Uterus (tissue), 4 donors: ENCODE results near the gene GLYR1. TPM values are rescaled to one million over a fixed set of nuclear protein-coding genes. Genes with fewer than 3 reads are reported as not detected.

Source experiments
- DNase-seq, 2 donors: peaks; one replicate each; pipeline ENCODE4 v3.0.0-alpha.2; 2019 to 2020
- H3K27ac ChIP-seq, 2 donors: fragments of 200-600 bp; sonication (generic); 1 replicate in 1 of 2; 2 replicates in 1 of 2; pipeline ENCODE4 v1.5.1; 2016 to 2018
- H3K27me3 ChIP-seq, 2 donors: fragments of 200-600 bp; sonication (generic); one replicate each; pipeline ENCODE4 v1.5.1; 2018 to 2019; ENCODE audit warnings: control low read depth in 1 of 2
- H3K36me3 ChIP-seq, 2 donors: fragments of 200-600 bp; sonication (generic); one replicate each; pipeline ENCODE4 v1.5.1; 2019; ENCODE audit warnings: control low read depth in 1 of 2
- H3K4me1 ChIP-seq, 2 donors: fragments of 200-600 bp; sonication (generic); one replicate each; pipeline ENCODE4 v1.5.1; 2018 to 2019; ENCODE audit warnings: control low read depth in 1 of 2
- H3K4me3 ChIP-seq, 2 donors: fragments of 200-600 bp; sonication (generic); 1 replicate in 1 of 2; 2 replicates in 1 of 2; pipeline ENCODE4 v1.5.1; 2018 to 2019; ENCODE audit warnings: mild to moderate bottlenecking in 1 of 2
- H3K9me3 ChIP-seq, 2 donors: fragments of 200-600 bp; sonication (generic); one replicate each; pipeline ENCODE4 v1.5.1; 2019; ENCODE audit warnings: control low read depth in 1 of 2
- CTCF ChIP-seq, 4 experiments: fragments of 200-600 bp in 2 of 4; fragments of 450-650 bp in 2 of 4; sonication (generic) in 2 of 4; IDR thresholded peaks; one replicate each; pipeline ENCODE4 v1.5.1; 2016 to 2019; ENCODE audit warnings: antibody characterized with exemption in 4 of 4, mild to moderate bottlenecking in 2 of 4, moderate library complexity in 1 of 4
- POLR2A ChIP-seq, 2 donors: fragments of 450-650 bp; IDR thresholded peaks; one replicate each; pipeline ENCODE4 v1.6.1; 2016; ENCODE audit warnings: antibody characterized with exemption in 2 of 2, mild to moderate bottlenecking in 1 of 2, moderate library complexity in 1 of 2
- intact Hi-C: fragments of 100-400 bp; cut with DNase I; formaldehyde crosslinking; loops from one replicate; pipeline ENCODE4 v1.15.1; 2023; ENCODE audit warnings: low total_unique reads
- total RNA-seq, 4 donors: library from RNA; depleted of rRNA in 3 of 4; stranded (reverse); fragments of >200 nt in 3 of 4; gene quantifications; one replicate each; pipeline versions ENCODE4 v1.1.0 to v1.2.4, GENCODE V29; 2014 to 2023
- donor health status: DM: yes; HTN: yes; CAD: no.

The GLYR1 gene
- total RNA-seq, 4 donors from 2014 or later = 26.6 to 86.3 (median 47.1) TPM

DNA sequence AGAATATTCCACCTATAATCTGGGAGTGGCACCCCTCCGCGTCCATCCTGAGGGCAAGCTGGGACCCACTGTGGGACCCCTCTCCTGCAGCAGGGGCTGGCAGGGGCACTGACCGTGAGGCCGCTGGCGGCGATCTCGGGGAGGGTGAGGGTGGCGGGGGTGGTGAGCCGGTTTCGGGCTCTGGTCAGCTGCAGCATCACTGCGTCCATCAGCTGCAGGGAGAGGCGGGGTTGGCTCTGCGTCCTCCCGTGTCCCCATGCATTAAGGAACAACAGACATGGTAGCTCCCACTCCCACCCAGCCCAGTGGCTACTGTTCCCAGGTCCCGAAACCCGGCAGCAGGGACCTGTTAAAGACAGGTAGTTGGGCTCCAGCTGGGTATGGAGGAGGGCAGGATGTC lies 48.6 kb downstream of the GLYR1 start:
- peaks cover 0 to 11% of the 10 kb centered on the region in 2 donors for H3K4me1 ChIP-seq
- intact Hi-C loops = no loop called here
- no peaks in the 10 kb centered on the region for H3K27me3 ChIP-seq
- no peak overlapping the region for H3K27ac ChIP-seq
- DNase-seq = no peak
- no peak for TF ChIP-seq POLR2A (IDR thresholded peaks at IDR 0.05)
- TF ChIP-seq CTCF (IDR thresholded peaks at IDR 0.05) = no peak
- no peaks in the 10 kb centered on the region for H3K9me3 ChIP-seq
- no peak overlapping the region for H3K4me3 ChIP-seq
- no peaks in the 10 kb centered on the region for H3K36me3 ChIP-seq

DNA sequence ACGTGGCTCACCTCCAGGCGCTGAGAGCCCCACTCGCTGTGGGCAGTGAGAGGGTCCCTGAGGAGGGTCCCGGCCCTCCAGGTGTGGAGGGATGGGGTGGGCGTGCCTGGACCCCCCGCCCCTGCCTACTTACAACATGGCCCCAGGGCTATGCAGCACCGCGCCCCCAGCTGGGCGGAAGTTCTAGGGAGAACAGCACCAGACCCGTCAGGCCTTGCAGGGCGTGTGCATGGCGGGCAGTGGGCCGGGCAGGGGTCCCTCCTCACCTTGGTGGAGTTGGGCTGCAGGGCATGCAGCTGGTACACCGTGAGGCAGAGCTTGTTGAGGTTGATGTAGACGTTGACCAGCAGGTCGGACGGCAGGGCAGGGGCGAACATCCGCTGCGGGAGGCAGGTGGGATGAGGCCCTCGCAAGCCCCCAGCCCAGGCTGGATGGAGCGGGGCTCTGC lies 49.3 kb downstream of the GLYR1 start:
- Histone ChIP-seq H3K4me3 (no peak overlapping the region), H3K36me3 (no peaks in the 10 kb centered on the region)
- intact Hi-C loops = no loop called here

DNA sequence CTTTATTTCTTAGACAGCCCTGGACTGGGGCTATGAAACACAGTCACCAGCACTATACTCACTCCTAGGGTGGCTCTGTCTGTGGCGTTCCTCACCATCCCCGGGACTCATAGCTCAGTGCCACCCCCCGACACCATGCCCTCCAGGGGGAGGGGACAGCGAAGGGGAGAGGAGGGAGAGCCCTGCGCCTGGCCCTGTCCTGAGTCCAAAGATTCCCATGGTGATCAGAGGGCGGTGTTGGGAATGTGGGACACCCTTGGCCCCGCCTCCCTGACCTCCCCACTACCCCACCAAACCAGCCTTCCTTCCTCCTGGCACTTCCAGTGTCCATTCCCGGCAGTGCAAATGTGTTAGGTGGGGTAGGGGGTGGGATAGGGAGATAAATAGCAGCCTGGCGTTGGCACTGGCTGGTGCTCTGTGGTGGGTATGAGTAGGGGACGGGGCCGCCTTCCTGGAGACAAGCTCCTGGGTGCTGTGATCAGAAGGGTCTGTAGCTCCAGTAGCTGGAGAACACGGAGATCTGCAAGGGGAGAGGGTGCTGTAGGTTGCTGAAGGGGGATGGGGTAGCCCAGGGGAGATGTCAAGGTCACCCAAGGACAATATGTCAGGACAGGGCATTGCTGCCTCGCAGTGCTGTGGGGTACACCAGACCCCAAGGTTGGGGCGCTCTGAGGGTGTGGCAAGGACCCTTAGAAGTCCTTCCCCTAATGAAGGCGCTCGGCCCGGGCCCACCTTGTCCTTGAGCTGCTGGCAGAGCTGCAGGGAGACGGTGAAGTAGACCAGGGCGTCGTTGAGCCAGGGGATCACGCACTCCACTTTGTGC lies 49.9 kb downstream of the GLYR1 start:
- no peak overlapping the region for H3K4me3 ChIP-seq
- no peak for DNase-seq
- H3K36me3 ChIP-seq = no peaks in the 10 kb centered on the region
- peaks cover 0 to 11% of the 10 kb centered on the region in 2 donors for H3K4me1 ChIP-seq
- intact Hi-C loops = no loop called here
- no peak overlapping the region for H3K27ac ChIP-seq
- no peak for TF ChIP-seq POLR2A (IDR thresholded peaks at IDR 0.05)
- TF ChIP-seq CTCF (IDR thresholded peaks at IDR 0.05) = no peak
- no peaks in the 10 kb centered on the region for H3K27me3 ChIP-seq
- no peaks in the 10 kb centered on the region for H3K9me3 ChIP-seq

More for the DNA sequence above, 49.3 kb downstream of the GLYR1 start:
- DNase-seq = no peak
- Histone ChIP-seq H3K27me3 (no peaks in the 10 kb centered on the region), H3K4me1 (peaks cover 0 to 11% of the 10 kb centered on the region in 2 donors), H3K27ac (no peak overlapping the region), H3K9me3 (no peaks in the 10 kb centered on the region)
- no peak for TF ChIP-seq POLR2A (IDR thresholded peaks at IDR 0.05)
- no peak for TF ChIP-seq CTCF (IDR thresholded peaks at IDR 0.05)

DNA sequence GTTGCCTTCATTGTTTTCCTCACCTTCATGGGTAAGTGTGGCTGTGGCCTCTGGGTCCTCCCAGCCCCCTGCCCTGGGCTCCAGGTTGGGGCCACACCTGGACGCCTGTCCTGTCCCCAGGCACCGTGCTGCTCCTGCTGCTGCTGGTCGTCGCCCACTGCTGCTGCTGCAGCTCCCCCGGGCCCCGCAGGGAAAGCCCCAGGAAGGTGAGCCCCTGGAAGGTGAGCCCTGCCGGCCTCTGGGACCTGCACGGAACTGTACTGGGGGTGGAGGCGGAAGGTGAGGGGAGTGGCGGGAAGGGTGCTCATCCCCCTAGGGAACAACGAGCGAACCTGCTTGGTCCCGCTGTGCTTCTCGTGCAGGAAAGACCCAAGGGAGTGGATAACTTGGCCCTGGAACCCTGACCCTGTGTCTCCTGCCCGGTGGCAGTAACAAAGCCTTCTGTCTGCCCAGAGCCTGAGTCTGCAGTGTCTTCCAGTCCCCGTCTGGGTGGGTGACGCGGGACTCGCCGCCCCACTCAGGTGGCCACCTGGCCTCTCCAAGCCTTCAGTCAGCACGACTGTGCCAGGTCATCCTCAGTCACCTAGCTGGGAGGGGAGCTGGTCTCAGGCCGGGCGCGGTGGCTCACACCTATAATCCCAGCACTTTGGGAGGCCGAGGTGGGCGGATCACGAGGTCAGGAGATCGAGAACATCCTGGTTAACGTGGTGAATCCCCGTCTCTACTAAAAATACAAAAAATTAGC lies 51.1 kb downstream of the GLYR1 start:
- Histone ChIP-seq H3K4me3 (no peak overlapping the region), H3K27me3 (no peaks in the 10 kb centered on the region), H3K4me1 (peaks cover 0 to 2% of the 10 kb centered on the region in 2 donors), H3K9me3 (no peaks in the 10 kb centered on the region), H3K27ac (no peak overlapping the region), H3K36me3 (no peaks in the 10 kb centered on the region)
- no peak for DNase-seq
- TF ChIP-seq CTCF (IDR thresholded peaks at IDR 0.05) (no peak), POLR2A (IDR thresholded peaks at IDR 0.05) (no peak)
- intact Hi-C loops = no loop called here
